LNCaP clone FGC (cell line): ENCODE data around the gene BBS12.

ENCODE experiments used
- DNase-seq: peaks from one replicate; pipeline ENCODE4 v3.0.0-alpha.2; 2011; ENCODE audit warnings: low read depth
- H3K4me3 ChIP-seq: 2 replicates; pipeline ENCODE4 v1.5.1; 2011; ENCODE audit warnings: mild to moderate bottlenecking, low read depth, low read length, control low read depth
- TF ChIP-seq, protein P1 (sequence below): IDR thresholded peaks from 2 replicates; pipeline ENCODE4 v1.5.1; 2012; ENCODE audit warnings: mild to moderate bottlenecking; ENCODE audit not compliant: control insufficient read depth, insufficient read depth; ENCODE audit errors: extremely low read depth

BBS12 gene

DNA sequence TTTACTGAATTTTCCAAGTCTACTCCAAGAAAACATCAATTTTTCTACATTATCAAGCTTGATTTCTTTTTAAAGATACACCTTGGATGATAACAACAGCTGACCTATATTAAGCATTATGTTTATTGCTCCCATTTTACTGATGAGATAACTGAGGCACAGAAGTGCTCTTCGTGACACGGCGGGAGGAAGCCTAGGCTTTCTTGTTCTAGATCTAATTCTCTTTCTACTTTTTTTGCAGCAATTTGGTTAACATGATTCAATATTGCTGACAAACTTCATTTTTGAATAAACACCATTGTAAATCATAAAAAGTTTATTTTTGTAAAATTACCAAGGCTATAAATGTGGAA lies 33.8 kb downstream of the BBS12 start:
- no peak for DNase-seq
- no peak overlapping the region for H3K4me3 ChIP-seq

DNA sequence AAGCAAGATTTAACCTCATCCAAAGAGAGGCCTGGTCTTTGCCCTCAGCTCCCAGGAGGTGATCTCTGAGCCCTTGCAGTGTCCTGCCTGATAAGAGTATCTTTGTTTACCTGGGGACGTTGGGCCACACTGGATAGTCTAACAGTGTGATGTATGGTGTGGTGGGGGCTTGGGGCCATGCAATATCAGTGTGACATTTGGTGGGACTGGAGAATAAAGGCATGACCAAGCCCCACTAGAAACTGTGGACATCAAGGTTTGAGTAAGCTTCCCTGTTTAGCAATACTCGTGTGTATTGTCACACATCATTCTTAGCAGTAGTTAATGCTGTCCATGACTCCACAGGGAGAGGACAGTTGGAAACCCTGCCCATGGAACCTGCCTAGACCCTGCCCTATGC lies 34.4 kb downstream of the BBS12 start:
- no peak overlapping the region for H3K4me3 ChIP-seq
- TF ChIP-seq, protein P1, sequence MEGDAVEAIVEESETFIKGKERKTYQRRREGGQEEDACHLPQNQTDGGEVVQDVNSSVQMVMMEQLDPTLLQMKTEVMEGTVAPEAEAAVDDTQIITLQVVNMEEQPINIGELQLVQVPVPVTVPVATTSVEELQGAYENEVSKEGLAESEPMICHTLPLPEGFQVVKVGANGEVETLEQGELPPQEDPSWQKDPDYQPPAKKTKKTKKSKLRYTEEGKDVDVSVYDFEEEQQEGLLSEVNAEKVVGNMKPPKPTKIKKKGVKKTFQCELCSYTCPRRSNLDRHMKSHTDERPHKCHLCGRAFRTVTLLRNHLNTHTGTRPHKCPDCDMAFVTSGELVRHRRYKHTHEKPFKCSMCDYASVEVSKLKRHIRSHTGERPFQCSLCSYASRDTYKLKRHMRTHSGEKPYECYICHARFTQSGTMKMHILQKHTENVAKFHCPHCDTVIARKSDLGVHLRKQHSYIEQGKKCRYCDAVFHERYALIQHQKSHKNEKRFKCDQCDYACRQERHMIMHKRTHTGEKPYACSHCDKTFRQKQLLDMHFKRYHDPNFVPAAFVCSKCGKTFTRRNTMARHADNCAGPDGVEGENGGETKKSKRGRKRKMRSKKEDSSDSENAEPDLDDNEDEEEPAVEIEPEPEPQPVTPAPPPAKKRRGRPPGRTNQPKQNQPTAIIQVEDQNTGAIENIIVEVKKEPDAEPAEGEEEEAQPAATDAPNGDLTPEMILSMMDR: no peak
- DNase-seq: no peak

More for the DNA sequence above, 33.8 kb downstream of the BBS12 start:
- TF ChIP-seq, protein P1: no peak

DNA sequence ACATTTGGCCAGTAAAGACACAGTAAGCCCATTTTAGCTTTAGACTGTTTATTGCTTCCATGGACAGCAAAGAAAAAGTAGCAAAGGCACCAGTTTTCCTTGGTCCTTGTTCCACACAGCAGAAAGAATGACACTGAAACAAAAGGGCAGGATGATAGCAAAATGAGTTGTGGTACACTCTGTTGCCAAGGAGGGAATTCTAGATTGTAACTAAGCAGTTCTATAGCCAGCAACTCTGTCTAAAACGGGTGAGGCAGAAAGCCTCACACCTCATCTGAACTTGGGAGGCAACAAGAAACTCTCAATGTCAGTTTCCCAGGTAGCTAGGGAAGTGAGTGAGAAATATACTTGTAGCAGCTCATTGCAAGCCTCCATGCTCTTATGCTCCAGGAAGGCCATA lies 39.2 kb downstream of the BBS12 start:
- no peak for DNase-seq
- no peak overlapping the region for H3K4me3 ChIP-seq
- TF ChIP-seq, protein P1: no peak

- no peak for DNase-seq
- TF ChIP-seq, protein P1: no peak
- no peak overlapping the region for H3K4me3 ChIP-seq
These were observed 39.8 kb downstream of the BBS12 start for GRCh38 chr4:122772311-122772710.

DNA sequence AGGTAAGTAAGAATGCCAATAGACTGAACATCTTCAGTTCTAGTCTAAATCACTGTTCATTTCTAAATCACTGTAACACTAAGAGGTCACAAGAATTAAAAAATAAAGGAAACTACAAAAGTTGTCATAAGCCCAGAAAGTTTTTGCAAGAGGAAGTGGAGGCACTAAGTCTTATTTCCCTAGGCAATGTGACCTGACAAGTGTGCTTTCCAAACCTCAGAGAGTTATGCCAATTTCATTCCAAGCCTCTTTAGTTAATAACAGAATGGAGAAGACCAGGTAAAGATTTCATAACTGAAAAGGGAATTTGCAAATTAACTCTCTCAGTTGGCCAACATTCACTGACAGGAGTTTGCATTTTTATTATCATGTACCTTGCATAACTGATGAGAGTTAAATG lies 40.5 kb downstream of the BBS12 start:
- DNase-seq: no peak
- H3K4me3 ChIP-seq: no peak overlapping the region
- TF ChIP-seq, protein P1: no peak

DNA sequence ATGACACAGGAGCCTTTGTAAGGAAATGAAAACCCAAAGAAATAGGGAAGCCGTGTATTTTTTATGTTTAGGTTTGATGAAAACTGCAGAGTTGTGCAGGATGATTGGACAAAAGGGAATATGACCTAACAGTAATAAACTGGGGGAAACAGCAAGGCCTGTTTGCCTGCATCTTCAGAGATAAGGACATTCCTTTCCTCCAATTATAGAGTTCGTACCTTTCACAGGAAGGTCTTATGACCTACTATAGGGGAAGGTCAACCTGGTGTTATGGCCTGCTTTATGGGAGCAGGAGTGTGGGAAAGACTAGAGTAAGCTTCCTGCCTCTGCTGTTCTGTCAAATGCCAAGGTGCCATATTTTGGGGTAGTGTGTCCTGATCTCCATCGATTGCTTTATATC lies 42.5 kb downstream of the BBS12 start:
- no peak for DNase-seq
- TF ChIP-seq, protein P1: no peak
- H3K4me3 ChIP-seq: no peak overlapping the region

DNA sequence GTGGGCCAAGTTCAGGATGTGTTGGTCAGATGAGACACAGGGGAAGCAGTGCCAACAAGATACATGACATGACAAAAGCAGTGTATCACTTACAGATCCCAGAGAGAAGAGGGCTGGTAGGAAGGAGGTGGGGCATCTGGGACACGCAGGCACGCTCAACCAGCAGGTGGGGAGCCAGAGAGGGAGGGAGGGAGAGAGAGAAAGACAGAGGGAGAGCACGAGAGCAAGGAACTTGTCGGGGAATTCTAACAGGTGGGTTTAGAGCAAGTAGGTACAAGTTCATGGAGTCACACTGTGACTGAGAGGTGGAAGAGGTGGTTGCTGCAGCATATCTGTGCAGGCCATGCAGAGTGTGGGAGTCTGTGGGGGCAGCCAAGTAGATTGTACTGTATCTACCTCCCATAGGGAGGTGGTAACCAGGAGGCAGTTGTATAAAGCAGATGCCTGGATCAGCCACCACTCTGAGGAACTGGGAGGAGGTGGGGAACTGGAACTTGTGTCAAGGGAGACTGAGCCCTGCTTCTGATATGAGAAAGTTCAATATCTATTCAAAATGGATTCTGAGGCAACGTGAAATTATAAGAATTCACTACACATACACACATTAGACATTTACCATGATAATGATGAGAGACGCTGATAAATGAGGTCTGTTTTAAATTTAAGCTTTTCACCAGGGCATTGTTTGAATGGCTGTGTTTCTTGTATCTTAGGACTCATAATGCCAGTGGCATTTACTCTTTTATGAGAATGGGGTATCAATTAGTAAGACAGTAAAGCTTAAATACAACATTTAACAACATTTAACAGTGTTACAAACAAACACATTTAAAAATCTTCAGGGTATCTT lies 43.7 kb downstream of the BBS12 start:
- DNase-seq: no peak
- no peak overlapping the region for H3K4me3 ChIP-seq
- TF ChIP-seq, protein P1: no peak
